NCI-H187 (cell line): ENCODE measurements around the gene ICE2.
"Not testable (repeated sequence)": the region's sequence is repeated elsewhere in the genome, so short reads cannot be mapped to it uniquely, and the experiment has no call there.

Experiments used
- DNase-seq, 2 experiments: peaks; one replicate each; lab custom pipeline; 2025; lab: John Stamatoyannopoulos, UW

ICE2 gene

GRCh38 chr15:60406513-60407414 is 72.2 kb downstream of the ICE2 start:
- DNase-seq = no peak

GRCh38 chr15:60405399-60405798 is 73.5 kb downstream of the ICE2 start:
- no peak for DNase-seq

GRCh38 chr15:60404351-60404750 is 74.6 kb downstream of the ICE2 start:
- DNase-seq = not testable (repeated sequence)

- no peak for DNase-seq
Measured at GRCh38 chr15:60400944-60401343, 78.0 kb downstream of the ICE2 start.

GRCh38 chr15:60399931-60400330 is 79.0 kb downstream of the ICE2 start:
- DNase-seq = no peak

GRCh38 chr15:60399246-60399915 is 79.6 kb downstream of the ICE2 start:
- no peak for DNase-seq

- DNase-seq = no peak
Measured at GRCh38 chr15:60397772-60398445, 81.0 kb downstream of the ICE2 start, which contains the start of gene ANXA2. Gene ANXA2 (minus strand): TSS chr15:60397986. CDS start chr15:60386075, 11,911 bp downstream.

- no peak for DNase-seq
Measured at GRCh38 chr15:60396958-60397771, 81.8 kb downstream of the ICE2 start.

GRCh38 chr15:60396560-60396957 is 82.4 kb downstream of the ICE2 start:
- no peak for DNase-seq

GRCh38 chr15:60396100-60396499 is 82.8 kb downstream of the ICE2 start:
- no peak for DNase-seq

GRCh38 chr15:60395276-60396011 is 83.5 kb downstream of the ICE2 start:
- no peak for DNase-seq

GRCh38 chr15:60394689-60395097 is 84.2 kb downstream of the ICE2 start:
- no peak for DNase-seq

GRCh38 chr15:60392986-60393790 is 85.8 kb downstream of the ICE2 start:
- no peak for DNase-seq

- DNase-seq = no peak
Measured at GRCh38 chr15:60392601-60392985, 86.3 kb downstream of the ICE2 start.

GRCh38 chr15:60391722-60392315 is 87.1 kb downstream of the ICE2 start:
- no peak for DNase-seq

- no peak for DNase-seq
Measured at GRCh38 chr15:60390871-60391501, 88.0 kb downstream of the ICE2 start.

GRCh38 chr15:60390231-60390630 is 88.7 kb downstream of the ICE2 start:
- no peak for DNase-seq

- DNase-seq = no peak
Measured at GRCh38 chr15:60389261-60390077, 89.5 kb downstream of the ICE2 start.
